Measurements from ENCODE around the gene FOXO3.

Gene FOXO3

DNA sequence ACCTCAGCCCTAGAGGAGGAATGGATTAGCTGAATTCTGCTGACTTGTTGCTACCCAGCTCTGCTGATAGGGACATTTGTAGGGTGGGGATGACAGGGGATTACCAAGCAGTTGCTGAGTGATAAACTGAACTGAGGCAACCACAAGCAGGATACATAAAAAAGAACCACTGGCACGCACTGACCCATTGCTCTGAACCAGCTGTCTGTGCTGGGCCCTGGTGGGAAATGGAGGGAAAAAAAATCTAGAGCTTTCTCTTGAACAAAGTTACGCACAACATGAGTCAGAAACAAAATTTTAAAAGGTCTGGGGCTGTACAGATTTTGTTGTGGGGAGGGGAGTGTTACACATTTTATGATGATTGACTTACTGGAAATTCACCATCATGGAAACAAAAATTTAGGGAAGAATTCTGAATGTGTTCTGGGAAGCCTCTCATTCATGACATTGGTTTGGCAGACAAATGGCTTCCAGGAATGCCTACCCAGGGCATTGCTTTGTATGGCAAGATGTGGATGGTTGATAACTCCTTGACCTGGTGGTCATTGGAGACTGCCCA lies 37.7 kb downstream of the FOXO3 start:
- no peak for DNase-seq

DNA sequence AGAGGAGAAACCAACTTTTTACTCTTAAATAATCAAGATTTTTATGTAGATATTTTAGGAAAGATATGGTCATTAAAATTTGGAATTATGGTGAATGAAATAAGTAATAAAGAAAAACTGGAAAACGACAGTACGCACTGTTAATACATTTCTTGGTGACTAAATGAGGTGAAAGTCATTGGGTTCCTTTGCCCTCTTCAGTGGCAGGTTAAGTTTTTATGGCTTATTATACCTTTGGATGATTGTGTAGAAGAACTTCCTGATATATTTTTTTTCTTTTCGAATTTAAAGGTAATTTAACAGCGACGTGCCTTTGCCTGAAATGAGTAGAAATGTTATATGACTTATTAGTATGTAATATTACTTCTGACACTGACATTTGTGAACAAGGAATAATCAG lies 43.4 kb downstream of the FOXO3 start:
- DNase-seq: no peak

DNA sequence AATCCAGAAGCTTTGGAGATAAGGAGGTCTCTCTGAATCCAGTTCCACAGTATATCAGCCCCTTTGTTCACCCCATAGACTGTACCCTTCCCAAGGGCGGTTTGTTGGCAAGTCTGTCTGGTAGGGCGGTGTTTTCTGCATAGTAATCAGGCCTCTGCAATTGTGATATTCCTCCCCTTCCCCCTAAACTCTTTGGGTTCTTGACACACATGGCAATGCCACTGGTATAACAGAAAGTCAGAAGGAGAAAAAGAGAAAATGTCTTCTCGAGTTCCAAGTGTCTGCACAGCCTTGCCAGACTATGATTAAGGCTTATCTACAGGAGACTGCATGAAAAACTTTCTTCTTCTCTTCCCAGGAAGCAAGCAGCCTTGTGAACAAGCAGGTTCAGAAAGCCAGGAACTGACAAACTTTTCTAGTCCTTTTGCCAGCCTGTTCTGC lies 45.6 kb downstream of the FOXO3 start:
- DNase-seq: no peak

DNA sequence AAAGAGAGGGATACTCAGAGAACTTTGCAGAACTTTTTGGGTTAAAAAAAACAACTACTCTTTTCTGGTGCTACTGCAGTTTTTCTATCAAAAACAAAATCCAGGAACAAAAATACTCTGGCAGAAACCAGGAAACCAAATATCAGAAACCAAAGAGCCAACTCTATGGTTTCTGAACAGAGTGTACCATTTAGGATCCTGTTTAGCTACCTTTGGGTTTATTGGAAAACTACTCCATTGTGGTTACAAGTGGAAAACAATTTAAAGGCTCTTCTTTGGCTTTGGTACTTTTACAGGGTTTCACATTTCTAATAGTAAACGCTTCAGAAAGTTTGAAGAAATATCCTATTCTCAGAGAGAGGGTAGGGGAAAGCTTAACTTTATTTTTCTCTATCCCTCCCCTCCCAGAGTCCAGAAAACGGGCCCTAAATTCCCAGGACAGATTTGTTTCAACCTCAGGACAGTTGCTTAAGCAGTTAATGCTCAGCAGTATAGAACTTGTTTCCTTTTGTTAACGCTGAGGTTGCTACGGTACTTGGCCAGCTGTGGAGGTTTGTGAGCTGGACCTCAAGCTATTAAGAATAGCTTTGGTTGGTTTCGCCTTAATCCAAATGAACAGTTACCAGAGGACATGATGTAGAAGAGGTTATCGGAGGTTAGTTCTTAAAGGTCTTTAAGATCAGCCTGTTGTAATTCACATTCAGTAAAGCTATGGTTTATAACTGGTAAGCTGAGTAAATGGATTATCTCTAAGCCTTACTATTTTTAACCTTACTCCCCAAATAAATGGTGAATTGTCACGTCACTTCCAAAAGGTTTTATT lies 47.9 kb downstream of the FOXO3 start:
- DNase-seq: no peak

DNA sequence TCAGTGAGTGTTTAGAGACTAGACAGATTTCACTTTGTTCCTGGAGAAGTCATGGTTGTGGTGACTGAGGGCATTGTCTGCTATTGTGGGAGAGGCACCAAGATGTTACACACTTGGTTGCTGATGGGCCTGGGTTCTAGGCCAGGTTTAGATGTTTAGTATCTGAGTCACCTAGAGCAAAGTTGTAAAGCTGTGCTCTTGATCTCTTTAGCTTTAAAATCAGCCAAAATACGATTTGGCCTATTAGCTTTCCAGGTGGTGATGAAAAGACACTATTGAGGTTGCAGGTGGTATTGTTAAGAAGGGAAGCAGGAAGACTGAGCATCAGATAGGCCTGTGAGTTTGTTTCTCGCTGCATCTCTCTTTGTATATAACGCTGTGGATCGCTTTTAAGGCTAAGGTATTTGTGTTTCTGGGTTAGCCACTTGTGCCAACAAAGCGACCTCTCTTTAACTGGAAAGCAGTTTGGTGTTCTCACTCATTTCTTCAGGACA lies 48.6 kb downstream of the FOXO3 start:
- no peak for DNase-seq

DNA sequence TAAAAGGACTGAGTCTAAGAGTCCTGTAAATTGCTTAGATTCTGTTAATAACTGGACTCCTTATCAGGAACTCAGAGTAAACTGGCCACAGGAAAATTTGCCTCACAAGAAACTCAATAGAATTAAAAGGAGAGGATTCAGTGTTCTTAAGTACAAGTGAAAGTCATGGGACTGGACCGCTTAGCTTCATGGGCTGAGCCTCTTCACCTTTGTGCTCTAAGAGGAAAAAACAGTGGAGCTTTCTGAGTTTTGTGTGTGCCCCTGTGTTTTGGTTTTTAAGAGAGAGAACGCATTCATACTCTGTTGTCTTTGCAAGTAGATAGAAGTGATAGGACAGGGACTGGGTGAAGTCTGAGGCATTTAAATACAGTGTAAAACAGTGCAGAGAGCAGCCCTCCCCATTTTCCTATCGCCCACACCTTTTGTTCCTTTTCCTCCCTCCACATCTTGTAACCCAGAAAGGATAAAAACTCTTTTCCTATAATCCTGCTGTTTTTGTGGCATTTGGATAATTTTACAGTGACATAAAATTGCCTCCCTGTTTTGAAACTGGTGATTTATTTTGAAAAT lies 49.6 kb downstream of the FOXO3 start:
- DNase-seq: no peak

DNA sequence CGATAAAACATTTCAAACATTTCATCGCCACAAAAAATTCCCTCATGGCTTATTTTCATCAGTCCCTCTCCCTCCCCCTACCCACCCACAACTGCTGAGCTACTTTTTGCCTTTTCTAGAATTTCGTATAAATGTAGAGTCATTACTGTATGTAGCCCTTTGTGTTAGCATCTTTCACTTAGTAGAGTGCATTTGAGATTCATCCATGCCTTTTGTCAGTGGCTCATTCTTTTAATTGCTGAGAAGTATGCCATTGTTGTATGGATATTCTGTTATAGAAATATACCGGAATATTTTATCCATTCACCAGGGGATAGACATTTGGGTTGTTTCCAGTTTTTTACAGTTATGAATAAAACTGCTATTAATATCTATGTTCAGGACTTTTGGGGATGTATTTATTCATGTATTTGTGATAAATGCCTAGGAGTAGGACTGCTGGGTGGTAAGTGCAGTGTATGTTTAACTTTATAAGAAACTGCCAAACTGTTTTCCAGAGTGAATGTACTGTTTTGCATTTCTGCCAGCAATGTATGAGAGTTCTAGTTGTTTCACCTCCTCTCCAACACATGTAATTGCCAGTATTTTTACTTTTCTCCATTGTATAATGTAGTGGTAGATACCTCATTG lies 50.4 kb downstream of the FOXO3 start:
- no peak for DNase-seq

DNA sequence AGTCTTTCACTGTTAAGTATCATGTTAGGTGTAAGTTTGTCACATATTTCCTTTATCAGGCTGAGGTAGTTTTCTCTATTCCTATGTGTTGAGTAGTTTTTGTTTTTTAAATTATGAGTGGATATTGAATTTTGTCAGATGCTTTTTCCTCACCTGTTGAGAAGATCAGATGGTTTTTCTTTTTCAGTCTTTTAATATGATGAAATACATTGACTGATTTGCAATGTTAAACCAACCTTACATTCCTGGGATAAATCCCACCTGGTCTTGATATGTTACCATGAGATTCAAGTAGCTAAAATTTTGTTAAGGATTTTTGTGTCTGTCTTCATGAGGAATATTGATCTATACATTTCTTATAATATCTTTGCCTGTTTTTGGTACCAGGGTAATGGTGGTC lies 52.1 kb downstream of the FOXO3 start:
- DNase-seq: no peak

DNA sequence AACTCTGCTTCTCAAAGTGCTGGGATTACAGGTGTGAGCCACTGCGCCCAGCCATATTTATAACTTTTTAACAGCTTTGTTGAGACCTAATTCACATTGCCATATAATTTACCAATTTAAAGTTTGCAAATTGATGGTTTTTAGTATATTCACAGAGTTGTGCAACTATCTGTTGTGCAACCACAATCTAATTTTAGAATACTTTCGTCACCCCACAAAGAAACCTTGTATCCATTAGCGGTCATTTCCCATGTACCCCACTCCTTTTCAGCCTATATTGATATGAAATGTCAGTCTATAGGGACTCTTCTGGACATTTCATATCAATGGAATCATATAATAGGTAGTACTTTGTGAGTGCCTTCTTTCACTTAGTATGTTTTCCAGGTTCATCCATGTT lies 55.8 kb downstream of the FOXO3 start:
- no peak for DNase-seq

DNA sequence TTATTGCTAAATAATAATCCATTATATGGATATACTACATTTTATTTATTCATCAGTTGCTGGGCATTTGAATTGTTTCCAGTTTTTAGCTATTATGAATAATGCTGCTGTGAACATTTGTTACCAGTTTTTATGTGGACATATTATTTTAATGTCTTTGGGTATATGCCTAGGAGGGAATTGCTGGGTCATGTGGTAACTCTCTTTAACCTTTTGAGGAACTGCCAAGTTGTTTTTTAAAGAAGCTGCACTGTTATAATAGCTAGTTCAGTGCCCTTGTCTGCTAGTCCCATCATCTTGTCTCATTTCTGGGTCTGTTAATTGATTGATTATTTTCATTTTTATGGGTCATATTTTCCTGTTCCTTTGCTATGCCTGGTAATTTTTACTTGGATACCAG lies 56.3 kb downstream of the FOXO3 start:
- DNase-seq: no peak

DNA sequence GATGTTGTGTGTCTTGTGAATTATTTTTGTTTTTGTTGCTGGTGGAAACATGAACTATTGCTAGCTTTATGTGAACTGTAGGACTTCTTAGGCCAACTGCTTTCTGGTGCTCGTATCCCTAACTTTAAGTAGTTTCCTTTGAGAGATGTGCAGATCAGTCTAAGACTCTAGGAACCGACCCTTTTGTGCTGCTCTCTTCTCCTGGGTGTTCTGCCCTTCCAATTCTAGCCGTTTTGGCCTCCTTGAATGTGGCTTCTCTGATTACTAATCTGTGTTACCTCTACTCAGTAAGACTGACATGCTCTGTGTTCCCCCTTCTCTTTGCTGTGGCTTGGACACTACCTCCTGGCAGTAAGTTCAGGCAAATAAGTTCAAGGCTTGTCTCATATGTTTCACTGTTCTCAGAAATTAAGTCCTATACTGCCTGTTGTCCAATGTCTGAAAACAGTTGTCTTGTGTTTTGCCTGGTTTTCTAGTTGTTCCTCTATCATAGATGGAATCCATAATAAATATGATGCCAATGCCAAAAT lies 58.0 kb downstream of the FOXO3 start:
- DNase-seq: no peak

DNA sequence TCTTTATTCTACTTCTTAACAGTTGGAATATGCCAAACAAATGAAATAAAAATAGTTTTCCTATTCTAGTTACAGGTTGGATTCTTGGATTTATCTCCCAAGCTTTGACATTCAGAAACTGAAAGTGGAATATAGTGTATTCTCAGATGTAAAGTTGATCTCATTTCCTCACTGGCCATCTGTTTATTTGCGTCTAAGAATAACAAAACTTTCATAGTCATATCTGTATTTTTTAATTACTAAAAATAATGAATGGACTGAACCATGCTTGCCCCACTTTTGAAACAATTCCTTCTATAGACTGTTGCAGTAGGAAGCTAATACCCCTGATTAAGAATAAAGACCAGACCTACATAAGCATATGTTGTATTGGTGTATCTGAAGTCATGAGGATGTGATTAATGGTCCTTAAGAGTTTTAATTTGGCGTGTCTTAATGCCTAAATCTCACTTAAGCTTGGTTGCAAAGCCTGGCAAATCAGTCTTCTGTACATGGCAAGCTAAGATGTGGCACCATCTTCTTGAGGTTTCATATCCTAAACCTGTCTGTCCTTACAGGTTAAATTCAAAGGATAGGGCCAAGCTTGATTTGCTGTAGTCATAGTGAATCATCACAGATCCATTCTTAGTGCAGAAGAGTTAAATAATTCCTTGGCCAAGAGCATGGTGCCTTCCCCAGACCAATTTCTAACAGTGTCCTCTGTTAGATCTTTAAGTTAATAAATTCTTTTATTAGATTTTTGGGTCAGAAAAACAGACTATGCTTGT lies 58.9 kb downstream of the FOXO3 start:
- DNase-seq: no peak

DNA sequence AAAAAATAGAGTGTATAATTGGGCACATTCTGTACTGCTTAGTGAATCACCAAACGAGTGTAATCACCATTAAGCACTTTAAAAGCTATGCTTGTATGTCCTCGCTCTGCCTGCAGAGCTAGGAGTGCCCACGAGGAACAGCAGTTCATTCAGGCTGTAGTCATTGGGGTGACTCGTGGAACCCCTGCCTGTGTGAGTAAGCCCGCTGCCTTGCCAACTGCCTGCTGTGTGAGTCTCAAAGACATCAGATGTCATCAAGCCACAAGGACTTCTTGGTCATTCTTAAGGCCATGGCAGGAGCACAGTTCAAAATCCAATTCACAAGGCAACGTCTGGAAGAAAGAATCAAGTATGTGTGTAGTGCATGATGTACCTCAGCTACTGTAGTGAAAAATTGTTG lies 60.4 kb downstream of the FOXO3 start:
- no peak for DNase-seq

DNA sequence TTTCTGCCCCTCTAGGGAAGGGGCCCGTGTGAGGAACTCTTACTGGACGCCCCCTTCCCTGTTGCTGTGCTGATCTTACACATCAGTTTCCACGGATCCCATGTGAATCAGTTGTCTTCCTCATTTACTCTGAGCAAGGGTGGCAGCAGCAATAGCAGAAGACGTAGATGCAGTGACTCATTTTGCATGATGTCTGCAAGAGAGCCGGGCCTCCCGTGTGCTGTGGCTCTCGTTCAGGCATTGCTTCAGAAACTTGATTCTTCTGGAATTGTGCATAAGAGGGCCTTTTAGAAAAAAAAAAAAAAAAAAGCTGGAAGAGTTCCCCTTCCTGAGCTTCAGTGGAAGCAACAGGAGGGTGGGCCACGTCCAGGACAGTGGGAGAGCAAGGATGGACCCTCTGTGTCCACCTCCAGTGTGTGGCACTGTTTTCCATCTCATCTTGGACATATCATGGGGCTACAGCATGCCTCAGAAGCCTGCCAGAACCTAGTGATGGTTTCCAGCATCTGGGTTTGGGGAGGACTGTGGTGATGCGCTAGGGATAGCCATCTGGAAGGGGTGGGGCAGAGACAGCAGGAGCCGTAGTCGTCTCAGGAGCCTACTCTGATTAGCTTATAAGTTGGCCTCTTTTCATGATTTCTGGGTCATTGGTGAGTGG lies 62.1 kb downstream of the FOXO3 start:
- peak; percentile 87 for DNase-seq

DNA sequence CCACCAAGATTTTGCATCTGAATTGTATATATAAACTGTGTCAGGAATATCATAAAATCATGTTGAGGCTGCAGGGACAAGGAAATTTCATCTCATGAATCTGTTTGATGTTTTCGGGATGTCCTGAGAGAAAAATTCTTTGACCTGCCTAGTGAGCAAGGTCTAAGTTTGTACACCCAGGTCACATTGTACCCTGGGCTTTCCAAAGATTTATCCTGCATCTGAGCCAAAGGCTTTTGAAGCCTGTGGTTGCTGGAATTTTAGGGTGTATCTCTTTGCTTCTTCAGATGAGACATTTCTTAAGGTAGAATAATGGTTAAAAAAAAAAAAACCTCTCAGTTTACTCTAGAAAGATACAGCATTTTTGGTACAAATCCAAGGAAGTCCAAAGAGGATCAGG lies 63.3 kb downstream of the FOXO3 start:
- no peak for DNase-seq

DNA sequence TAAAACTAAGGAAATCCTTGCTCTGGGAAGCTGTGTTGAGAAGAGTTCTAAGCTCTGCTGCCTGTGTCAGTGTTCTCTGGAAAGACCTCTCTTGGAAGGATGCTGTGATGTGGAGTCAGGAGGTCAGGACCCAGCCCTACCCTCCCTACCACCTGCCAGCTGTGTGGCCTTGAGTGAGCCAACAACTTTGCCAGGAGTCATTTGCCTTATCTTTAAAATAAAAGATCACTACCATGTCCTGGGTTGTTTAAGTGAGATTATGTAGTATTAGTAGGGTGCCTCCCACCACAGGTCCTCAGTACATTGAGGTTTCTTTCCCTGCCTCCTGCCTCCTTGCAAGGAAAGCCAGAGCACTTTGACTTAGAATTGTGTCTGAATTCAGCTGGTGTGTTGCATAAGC lies 64.9 kb downstream of the FOXO3 start:
- no peak for DNase-seq

DNA sequence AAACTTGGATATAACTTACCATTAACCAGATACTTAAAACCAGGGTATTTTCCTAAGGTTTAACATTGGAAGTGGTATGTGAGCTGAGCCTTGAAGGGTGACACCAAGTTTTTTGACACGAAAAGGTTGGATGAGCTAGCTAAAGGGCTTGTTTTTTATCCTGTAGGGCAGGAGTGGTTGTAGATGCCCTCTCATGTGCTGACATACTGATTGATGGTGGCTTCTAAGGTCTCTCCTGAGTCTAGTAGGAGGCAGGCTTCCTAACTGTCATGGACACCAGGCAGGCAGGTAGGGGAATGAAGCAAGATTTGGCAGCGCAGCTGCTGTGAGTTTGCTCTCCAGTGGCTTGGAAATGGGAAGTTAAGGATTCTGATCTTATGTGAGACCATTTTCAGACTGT lies 66.1 kb downstream of the FOXO3 start:
- no peak for DNase-seq

DNA sequence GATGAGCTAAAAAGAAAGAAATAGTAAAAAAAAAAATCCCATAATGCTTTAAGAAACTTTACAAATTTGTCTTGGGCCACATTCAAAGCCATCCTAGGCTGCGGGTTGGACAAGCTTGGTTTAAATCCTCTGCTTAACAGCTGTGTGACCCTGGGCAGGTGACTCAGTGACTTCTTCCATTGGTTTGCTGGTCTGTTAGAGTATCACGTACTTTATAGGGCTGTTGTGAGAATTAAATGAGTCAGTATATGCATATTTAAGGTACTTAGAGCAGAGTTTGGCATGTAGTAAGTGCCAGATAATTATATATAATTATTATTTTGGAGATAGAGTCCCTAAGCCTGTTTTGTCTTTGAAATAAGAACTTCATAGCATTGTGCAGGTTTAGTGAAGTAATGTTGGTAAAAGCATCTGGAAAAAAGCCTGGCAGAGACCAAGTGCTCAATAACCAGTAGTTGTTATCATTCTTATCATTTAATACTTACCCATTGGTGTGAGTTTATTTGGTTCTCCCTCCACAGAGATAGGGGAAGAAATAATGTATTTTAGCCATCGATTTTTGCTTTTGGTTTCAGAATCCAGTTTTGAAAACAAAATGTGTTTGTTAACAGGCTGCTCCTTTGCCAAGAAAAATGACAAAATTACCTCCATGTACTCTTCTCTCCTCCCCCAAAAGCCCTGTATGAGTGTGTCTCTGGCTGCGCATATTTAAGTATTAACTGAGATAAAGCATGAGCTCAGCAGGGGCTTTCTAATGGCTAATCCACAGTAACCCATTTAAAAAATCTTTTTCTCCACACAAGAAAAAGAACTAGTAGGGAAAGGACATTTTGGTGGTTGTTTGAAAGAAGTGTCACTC lies 67.2 kb downstream of the FOXO3 start:
- DNase-seq: no peak

DNA sequence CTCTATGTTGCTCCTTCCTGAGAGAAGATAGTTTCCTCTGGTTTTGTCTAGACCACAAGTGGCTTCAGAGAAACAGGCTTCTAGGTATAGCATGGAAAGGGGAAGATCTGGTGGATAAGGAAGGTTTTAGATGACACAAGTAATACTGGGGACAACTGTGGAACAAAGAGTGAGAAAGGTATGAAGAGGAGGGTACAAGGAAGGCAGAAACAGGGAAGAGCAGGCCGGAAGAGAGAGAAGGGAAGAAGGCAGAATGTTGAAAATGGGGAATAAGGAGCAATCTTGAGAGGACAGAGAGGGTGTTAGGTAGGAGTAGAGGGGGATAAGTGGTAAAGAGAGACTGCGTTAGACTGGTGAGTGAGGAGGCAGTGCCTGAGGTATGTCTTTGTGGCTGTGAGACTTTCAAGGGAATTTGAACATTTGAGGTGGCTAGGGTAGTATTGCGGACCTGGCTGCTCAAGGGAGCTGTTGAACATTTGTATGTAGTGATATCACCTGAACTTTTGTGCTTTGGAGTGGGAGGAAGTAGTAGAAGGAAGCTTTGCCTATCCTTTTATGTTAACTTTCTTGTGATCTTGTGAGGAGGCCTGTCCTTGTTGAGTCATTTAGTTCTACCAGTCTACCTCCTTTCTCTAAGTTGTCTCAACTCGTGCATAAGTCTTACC lies 69.5 kb downstream of the FOXO3 start:
- no peak for DNase-seq

DNA sequence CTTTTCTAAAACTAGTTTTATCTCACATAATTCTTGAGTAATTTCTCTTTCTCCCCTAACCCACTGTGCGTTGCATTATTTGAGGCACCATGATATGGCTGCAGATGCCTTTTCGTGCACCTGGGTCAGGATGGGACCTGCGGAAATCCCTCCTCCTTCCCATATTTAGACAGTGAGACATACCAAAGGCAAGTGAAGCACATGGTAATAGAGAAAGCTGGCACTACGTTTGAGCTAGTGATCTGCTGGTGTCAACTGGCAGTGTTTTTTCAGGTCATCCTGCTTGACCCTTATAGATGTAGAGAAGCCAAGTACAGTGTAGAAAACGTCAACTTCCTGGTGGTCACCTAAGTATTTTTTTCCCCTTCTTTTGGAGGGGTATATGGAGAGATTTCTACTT lies 71.7 kb downstream of the FOXO3 start:
- DNase-seq: no peak

DNA sequence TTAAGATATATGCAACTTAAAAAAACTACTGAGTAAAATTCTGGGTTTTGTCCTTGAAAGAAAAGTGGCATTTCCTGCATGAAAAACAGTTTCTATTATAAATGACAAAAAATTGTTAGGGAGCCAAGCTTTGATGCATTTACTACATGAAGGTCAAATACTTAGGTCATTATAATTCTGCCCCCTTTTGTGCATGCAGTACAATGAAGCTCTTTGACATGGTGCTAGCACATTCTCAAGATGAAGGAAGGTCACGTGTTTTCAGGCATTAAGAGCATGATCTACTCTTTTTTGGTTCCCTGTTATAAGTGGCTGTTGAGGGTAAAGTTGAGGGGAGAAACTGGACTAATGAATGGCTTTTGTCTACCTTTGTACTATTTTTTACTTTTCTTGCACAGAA lies 72.7 kb downstream of the FOXO3 start:
- no peak for DNase-seq
